ENCODE results near the gene PRCD. TPM values are rescaled to one million over a fixed set of nuclear protein-coding genes. Genes with fewer than 3 reads are reported as not detected.
A peak's percentile ranks its signal among the peaks of the same experiment; 100 is the strongest.
"Not testable (repeated sequence)": the region's sequence is repeated elsewhere in the genome, so short reads cannot be mapped to it uniquely, and the experiment has no call there.

The PRCD gene
- total and polyA plus RNA-seq, 5 donors: 6.1 to 11.6 (median 10.2) TPM

DNA sequence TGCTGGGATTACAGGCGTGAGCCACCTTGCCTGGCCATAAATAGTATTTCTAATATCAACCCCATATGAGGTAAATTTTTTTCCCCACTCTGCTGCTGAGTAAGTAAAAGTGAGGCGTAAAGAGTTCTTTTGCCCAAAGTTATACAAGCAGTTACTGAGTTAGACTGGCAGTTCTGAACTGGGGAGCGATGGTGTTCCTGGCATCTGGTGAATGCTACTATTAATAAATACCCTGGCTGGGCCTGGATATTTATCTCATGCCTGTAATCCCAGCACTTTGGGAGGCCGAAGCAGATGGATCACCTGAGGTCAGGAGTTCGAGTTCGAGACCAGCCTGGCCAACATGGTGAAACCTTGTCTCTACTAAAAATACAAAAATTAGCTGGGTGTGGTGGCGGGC lies 19.6 kb downstream of the PRCD start:
- not testable (repeated sequence) for ATAC-seq; DNase-seq; H3K9me3 ChIP-seq (ENCODE audit: control insufficient read depth, low read length); H3K4me1 ChIP-seq (ENCODE audit: control insufficient read depth, insufficient read depth, low read length); H3K27me3 ChIP-seq (ENCODE audit: control insufficient read depth, insufficient read depth); H3K4me3 ChIP-seq (ENCODE audit: low read length)
- peak overlapping the region; percentile 71 for H3K27ac ChIP-seq (ENCODE audit: low read length)
- WGBS: 77% methylated on average over 7 of the region's 7 CpGs
- intact Hi-C loops (cut with DNase I): loop anchor here in 2 of 4 donors (5.0 to 10.0 kb wide), 4 partner anchors 37 to 155 kb away; partner anchors contain the start of gene MXRA7 (in 1 of the 2)

DNA sequence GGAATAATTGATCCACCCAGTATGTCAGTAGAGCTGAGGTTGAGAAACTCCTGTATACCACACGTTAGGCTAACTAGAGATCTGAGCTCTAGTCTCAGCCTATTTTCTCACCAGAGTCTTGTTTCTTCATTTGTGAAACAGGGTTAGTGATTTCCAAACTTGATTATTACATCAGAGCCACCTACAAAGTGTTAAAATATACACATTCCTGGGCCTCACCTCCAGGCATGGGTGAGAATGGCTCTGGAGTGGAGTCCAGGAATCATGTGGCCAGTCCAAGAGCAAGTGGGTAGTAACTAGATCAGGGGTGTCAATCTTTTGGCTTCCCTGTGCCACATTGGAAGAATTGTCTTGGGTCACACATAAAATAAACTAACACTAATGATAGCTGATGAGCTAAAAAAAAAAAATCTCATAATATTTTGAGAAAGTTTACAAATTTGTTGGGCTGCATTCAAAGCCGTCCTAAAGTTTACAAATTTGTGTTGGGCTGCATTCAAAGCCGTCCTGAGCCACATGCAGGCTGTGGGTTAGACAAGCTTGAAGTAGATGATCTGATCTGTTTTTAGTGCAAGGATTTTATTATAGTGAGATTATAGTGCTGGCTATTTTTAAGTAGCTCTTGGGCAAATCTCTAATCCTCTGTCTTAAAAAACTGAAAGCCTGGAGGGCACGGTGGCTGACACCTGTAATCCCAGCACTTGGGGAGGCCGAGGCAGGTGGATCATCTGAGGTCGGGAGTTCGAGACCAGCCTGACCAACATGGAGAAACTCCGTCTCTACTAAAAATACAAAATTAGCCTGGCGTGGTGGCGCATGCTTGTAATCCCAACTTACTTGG lies 20.4 kb downstream of the PRCD start:
- ATAC-seq (no peak), DNase-seq (no peak)
- H3K9me3 ChIP-seq (ENCODE audit: control insufficient read depth, low read length): no peaks in the 10 kb centered on the region
- H3K27ac ChIP-seq (ENCODE audit: low read length): peak overlapping the region; percentile 36
- intact Hi-C loops (cut with DNase I): no loop called here
- H3K4me3 ChIP-seq (ENCODE audit: low read length): no peak overlapping the region
- 86% methylated on average over 10 of the region's 10 CpGs for WGBS
- no peaks in the 10 kb centered on the region for H3K27me3 ChIP-seq (ENCODE audit: control insufficient read depth, insufficient read depth)
- H3K4me1 ChIP-seq (ENCODE audit: control insufficient read depth, insufficient read depth, low read length): peaks cover 2% of the 10 kb centered on the region

DNA sequence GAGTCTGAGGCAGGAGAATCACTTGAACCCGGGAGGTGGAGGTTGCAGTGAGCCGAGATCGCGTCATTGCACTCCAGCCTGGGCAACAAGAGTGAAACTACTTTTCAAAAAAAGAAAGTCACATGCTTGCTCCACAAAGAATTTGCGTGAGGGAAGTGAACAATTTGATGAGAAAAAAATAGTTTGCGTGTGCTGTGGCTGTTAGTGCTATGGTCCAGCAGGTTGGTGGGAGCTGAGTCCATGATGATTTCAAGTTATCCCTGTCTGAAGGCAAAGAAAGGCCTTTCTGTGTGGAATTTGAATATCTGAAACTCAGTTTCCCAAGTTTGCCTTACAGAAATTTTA lies 21.0 kb downstream of the PRCD start:
- Histone ChIP-seq H3K4me1 (ENCODE audit: control insufficient read depth, insufficient read depth, low read length) (peaks cover 2% of the 10 kb centered on the region), H3K27ac (ENCODE audit: low read length) (no peak overlapping the region), H3K4me3 (ENCODE audit: low read length) (no peak overlapping the region), H3K27me3 (ENCODE audit: control insufficient read depth, insufficient read depth) (no peaks in the 10 kb centered on the region), H3K9me3 (ENCODE audit: control insufficient read depth, low read length) (no peaks in the 10 kb centered on the region)
- DNase-seq (no peak), ATAC-seq (no peak)
- intact Hi-C loops (cut with DNase I): no loop called here
- 71% methylated on average over 6 of the region's 6 CpGs for WGBS

GRCh38 chr17:76561332-76561731 lies 21.5 kb downstream of the PRCD start:
- H3K9me3 ChIP-seq (ENCODE audit: control insufficient read depth, low read length): no peaks in the 10 kb centered on the region
- no peak overlapping the region for H3K27ac ChIP-seq (ENCODE audit: low read length)
- no peak overlapping the region for H3K4me3 ChIP-seq (ENCODE audit: low read length)
- intact Hi-C loops (cut with DNase I): no loop called here
- WGBS: 64% methylated on average over 7 of the region's 7 CpGs
- ATAC-seq: no peak
- DNase-seq: no peak
- peaks cover 2% of the 10 kb centered on the region for H3K4me1 ChIP-seq (ENCODE audit: control insufficient read depth, insufficient read depth, low read length)
- H3K27me3 ChIP-seq (ENCODE audit: control insufficient read depth, insufficient read depth): no peaks in the 10 kb centered on the region

DNA sequence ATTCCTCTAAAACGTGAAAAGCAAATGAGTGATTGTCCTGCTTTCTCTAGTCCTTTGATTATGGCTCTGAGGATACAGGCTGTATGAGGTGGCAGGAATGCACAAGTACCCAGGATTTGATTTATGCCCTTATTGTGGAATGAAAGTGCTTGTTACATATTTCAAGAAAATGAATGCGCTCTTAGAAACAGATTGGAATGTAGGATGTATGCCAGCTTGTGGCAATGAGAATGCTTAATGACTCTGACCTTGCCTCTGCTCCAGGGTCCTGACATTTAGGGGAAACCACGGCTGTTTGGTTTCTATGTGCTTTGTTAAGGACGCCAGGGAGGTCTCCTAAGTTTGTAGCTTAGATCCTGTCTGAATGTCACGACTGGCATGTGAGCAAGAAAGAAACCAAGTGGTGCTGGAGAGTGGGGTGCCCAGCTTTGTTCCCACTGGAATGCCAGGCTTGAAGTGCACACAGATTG lies 22.0 kb downstream of the PRCD start:
- peak overlapping the region; percentile 72 for H3K27ac ChIP-seq (ENCODE audit: low read length)
- no peak overlapping the region for H3K4me3 ChIP-seq (ENCODE audit: low read length)
- DNase-seq (no peak), ATAC-seq (no peak)
- no peaks in the 10 kb centered on the region for H3K27me3 ChIP-seq (ENCODE audit: control insufficient read depth, insufficient read depth)
- 50% methylated on average over 5 of the region's 5 CpGs for WGBS
- H3K4me1 ChIP-seq (ENCODE audit: control insufficient read depth, insufficient read depth, low read length): no peaks in the 10 kb centered on the region
- no peaks in the 10 kb centered on the region for H3K9me3 ChIP-seq (ENCODE audit: control insufficient read depth, low read length)
- intact Hi-C loops (cut with DNase I): no loop called here

GRCh38 chr17:76562734-76563148 lies 22.9 kb downstream of the PRCD start:
- H3K4me3 ChIP-seq (ENCODE audit: low read length): no peak overlapping the region
- H3K27ac ChIP-seq (ENCODE audit: low read length): peak overlapping the region; percentile 42
- peak; percentile 58 to 67 for ATAC-seq
- WGBS: 34% methylated on average over 6 of the region's 6 CpGs
- no peaks in the 10 kb centered on the region for H3K9me3 ChIP-seq (ENCODE audit: control insufficient read depth, low read length)
- no peaks in the 10 kb centered on the region for H3K27me3 ChIP-seq (ENCODE audit: control insufficient read depth, insufficient read depth)
- peak in 2 of 3 donors; percentile 61 to 70 for DNase-seq
- H3K4me1 ChIP-seq (ENCODE audit: control insufficient read depth, insufficient read depth, low read length): no peaks in the 10 kb centered on the region
- intact Hi-C loops (cut with DNase I): no loop called here

DNA sequence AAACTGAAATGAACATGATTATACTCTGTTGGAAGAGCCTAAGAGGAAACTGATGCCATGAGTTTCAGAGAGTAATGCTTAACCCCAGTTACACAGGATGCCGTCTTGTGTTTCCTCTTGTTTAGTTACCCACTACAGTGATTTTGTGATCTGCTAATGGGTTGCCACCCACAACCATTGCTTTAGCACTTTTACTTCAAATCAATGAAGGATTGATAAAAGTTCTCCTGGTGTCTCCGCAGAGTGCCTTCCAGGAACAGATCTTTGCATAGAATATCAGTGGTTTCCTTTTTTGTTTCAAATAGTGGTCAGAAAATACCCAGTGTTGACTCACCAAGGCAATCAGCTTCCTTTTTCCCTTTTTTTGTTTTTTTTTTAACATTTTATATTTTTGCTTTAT lies 23.5 kb downstream of the PRCD start:
- ATAC-seq; H3K4me1 ChIP-seq (ENCODE audit: control insufficient read depth, insufficient read depth, low read length); intact Hi-C loops (cut with DNase I); H3K9me3 ChIP-seq (ENCODE audit: control insufficient read depth, low read length); H3K4me3 ChIP-seq (ENCODE audit: low read length); H3K27me3 ChIP-seq (ENCODE audit: control insufficient read depth, insufficient read depth); DNase-seq; H3K27ac ChIP-seq (ENCODE audit: low read length): not testable (repeated sequence)
- 69% methylated on average over 2 of the region's 2 CpGs for WGBS

- intact Hi-C loops (cut with DNase I); H3K27ac ChIP-seq (ENCODE audit: low read length); ATAC-seq; H3K4me1 ChIP-seq (ENCODE audit: control insufficient read depth, insufficient read depth, low read length); DNase-seq; H3K4me3 ChIP-seq (ENCODE audit: low read length); H3K27me3 ChIP-seq (ENCODE audit: control insufficient read depth, insufficient read depth); H3K9me3 ChIP-seq (ENCODE audit: control insufficient read depth, low read length): not testable (repeated sequence)
- 63% methylated on average over 8 of the region's 8 CpGs for WGBS
Observed at GRCh38 chr17:76564991-76565727, 25.3 kb downstream of the PRCD start.

- intact Hi-C loops (cut with DNase I): no loop called here
- WGBS: 86% methylated on average over 14 of the region's 14 CpGs
- Histone ChIP-seq H3K9me3 (ENCODE audit: control insufficient read depth, low read length) (no peaks in the 10 kb centered on the region), H3K4me3 (ENCODE audit: low read length) (no peak overlapping the region), H3K27ac (ENCODE audit: low read length) (peak overlapping the region; percentile 10), H3K27me3 (ENCODE audit: control insufficient read depth, insufficient read depth) (no peaks in the 10 kb centered on the region), H3K4me1 (ENCODE audit: control insufficient read depth, insufficient read depth, low read length) (no peaks in the 10 kb centered on the region)
- ATAC-seq: no peak
- DNase-seq: no peak
Observed at GRCh38 chr17:76565728-76566612, 26.1 kb downstream of the PRCD start.

GRCh38 chr17:76566613-76566943 lies 26.7 kb downstream of the PRCD start:
- no peak overlapping the region for H3K27ac ChIP-seq (ENCODE audit: low read length)
- no peak overlapping the region for H3K4me3 ChIP-seq (ENCODE audit: low read length)
- H3K27me3 ChIP-seq (ENCODE audit: control insufficient read depth, insufficient read depth): no peaks in the 10 kb centered on the region
- intact Hi-C loops (cut with DNase I): no loop called here
- DNase-seq (no peak), ATAC-seq (no peak)
- no peaks in the 10 kb centered on the region for H3K9me3 ChIP-seq (ENCODE audit: control insufficient read depth, low read length)
- no peaks in the 10 kb centered on the region for H3K4me1 ChIP-seq (ENCODE audit: control insufficient read depth, insufficient read depth, low read length)
- 90% methylated on average over 3 of the region's 3 CpGs for WGBS
